ENCODE measurements around the gene SPIN2A. TPM values are rescaled to one million over a fixed set of nuclear protein-coding genes. Genes with fewer than 3 reads are reported as not detected.
A peak's percentile ranks its signal among the peaks of the same experiment; 100 is the strongest.
"Not testable (repeated sequence)": the region's sequence is repeated elsewhere in the genome, so short reads cannot be mapped to it uniquely, and the experiment has no call there.

SPIN2A gene
- total and polyA plus RNA-seq, 2 donors (not counting 1 experiment from before 2014, with no cell fraction given): 0.50 to 2.3 TPM

DNA sequence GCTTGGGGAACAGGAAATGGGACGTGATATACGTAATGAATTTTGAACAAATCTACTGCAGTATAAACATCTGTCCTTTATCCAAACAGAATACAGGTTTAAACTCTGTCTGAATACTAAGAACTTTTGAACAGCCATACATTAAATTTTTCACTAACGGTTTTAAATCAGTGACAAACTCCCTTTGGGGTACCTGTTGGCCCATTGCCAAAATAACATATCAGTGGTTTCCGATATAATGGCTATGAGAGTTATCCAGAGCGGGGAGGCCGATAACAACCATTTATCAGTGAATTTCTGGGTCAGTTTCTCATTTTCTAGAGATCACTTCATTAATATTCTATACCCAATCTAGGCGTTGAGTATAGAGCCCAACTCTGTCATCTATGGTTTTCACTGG is 5.2 kb downstream of the SPIN2A start:
- no peak overlapping the region for H3K4me2 ChIP-seq (ENCODE audit: extremely low read depth, insufficient read depth, low read length)
- no peaks in the 10 kb centered on the region for H3K27me3 ChIP-seq (ENCODE audit: control insufficient read depth, insufficient read depth, low read length)
- H3K4me1 ChIP-seq (ENCODE audit: control insufficient read depth, extremely low read depth, insufficient read depth, low read length): no peaks in the 10 kb centered on the region
- no peak for DNase-seq (ENCODE audit: low read depth in 2 of 2)
- no peaks in the 10 kb centered on the region for H3K9me3 ChIP-seq (ENCODE audit: control insufficient read depth, insufficient read depth, low read depth, low read length)
- H2AFZ ChIP-seq (ENCODE audit: low read length): no peak overlapping the region
- H3K79me2 ChIP-seq (ENCODE audit: control insufficient read depth, insufficient read depth, low read length): no peaks in the 10 kb centered on the region
- no peaks in the 10 kb centered on the region for H3K36me3 ChIP-seq (ENCODE audit: control insufficient read depth, insufficient read depth, low read length)
- H3K9ac ChIP-seq (ENCODE audit: insufficient read depth, low read length): no peak overlapping the region
- no peaks in the 10 kb centered on the region for H4K20me1 ChIP-seq (ENCODE audit: control insufficient read depth, extremely low read depth, insufficient read depth, low read length)
- H3K27ac ChIP-seq (ENCODE audit: insufficient read depth, low read length): no peak overlapping the region
- H3K4me3 ChIP-seq (replicated peaks in 1 of 4; ENCODE audit: control extremely low read depth in 1 of 4, insufficient read depth in 1 of 4, low read depth in 3 of 4, low read length in 4 of 4): no peak overlapping the region
- no peak for TF ChIP-seq EZH2 (IDR thresholded peaks at IDR 0.05; ENCODE audit: low read length, missing control alignments)
- TF ChIP-seq, protein P1, sequence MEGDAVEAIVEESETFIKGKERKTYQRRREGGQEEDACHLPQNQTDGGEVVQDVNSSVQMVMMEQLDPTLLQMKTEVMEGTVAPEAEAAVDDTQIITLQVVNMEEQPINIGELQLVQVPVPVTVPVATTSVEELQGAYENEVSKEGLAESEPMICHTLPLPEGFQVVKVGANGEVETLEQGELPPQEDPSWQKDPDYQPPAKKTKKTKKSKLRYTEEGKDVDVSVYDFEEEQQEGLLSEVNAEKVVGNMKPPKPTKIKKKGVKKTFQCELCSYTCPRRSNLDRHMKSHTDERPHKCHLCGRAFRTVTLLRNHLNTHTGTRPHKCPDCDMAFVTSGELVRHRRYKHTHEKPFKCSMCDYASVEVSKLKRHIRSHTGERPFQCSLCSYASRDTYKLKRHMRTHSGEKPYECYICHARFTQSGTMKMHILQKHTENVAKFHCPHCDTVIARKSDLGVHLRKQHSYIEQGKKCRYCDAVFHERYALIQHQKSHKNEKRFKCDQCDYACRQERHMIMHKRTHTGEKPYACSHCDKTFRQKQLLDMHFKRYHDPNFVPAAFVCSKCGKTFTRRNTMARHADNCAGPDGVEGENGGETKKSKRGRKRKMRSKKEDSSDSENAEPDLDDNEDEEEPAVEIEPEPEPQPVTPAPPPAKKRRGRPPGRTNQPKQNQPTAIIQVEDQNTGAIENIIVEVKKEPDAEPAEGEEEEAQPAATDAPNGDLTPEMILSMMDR (conservative IDR thresholded peaks at IDR 0.05 in 1 of 2, IDR thresholded peaks at IDR 0.05 in 1 of 2; ENCODE audit: low read depth in 1 of 2, low read length in 2 of 2): no peak

DNA sequence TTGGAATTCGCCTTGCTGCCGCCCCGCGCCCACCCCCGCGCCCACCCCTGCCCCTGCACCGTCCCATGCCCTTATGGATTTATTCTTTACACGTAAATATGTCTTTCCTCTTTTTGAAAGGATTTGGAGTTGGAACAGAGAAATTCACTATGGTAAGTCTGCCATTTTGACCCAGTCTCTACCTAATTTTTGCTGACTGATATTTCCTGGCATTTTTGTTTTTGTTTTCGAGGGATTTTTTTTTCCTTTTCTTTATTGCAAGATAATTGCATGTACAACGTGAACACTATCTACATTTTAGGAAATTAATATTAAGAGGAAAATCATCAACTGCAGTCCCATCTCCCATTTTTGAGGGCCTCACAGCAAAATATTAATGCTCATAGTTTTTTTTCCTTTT is 15.4 kb downstream of the SPIN2A start:
- no peaks in the 10 kb centered on the region for H3K79me2 ChIP-seq (ENCODE audit: control insufficient read depth, insufficient read depth, low read length)
- peak overlapping the region; percentile 80 for H2AFZ ChIP-seq (ENCODE audit: low read length)
- H3K27me3 ChIP-seq (ENCODE audit: control insufficient read depth, insufficient read depth, low read length): no peaks in the 10 kb centered on the region
- no peaks in the 10 kb centered on the region for H3K9me3 ChIP-seq (ENCODE audit: control insufficient read depth, insufficient read depth, low read depth, low read length)
- no peaks in the 10 kb centered on the region for H3K4me1 ChIP-seq (ENCODE audit: control insufficient read depth, extremely low read depth, insufficient read depth, low read length)
- H3K4me3 ChIP-seq (replicated peaks in 1 of 4; ENCODE audit: control extremely low read depth in 1 of 4, insufficient read depth in 1 of 4, low read depth in 3 of 4, low read length in 4 of 4): peak overlapping the region; percentile 50 to 79 (median 68)
- H4K20me1 ChIP-seq (ENCODE audit: control insufficient read depth, extremely low read depth, insufficient read depth, low read length): no peaks in the 10 kb centered on the region
- no peak for TF ChIP-seq EZH2 (IDR thresholded peaks at IDR 0.05; ENCODE audit: low read length, missing control alignments)
- TF ChIP-seq, protein P1 (conservative IDR thresholded peaks at IDR 0.05 in 1 of 2, IDR thresholded peaks at IDR 0.05 in 1 of 2; ENCODE audit: low read depth in 1 of 2, low read length in 2 of 2): no peak
- H3K9ac ChIP-seq (ENCODE audit: insufficient read depth, low read length): no peak overlapping the region
- no peaks in the 10 kb centered on the region for H3K36me3 ChIP-seq (ENCODE audit: control insufficient read depth, insufficient read depth, low read length)
- no peak for DNase-seq (ENCODE audit: low read depth in 2 of 2)
- H3K27ac ChIP-seq (ENCODE audit: insufficient read depth, low read length): peak overlapping the region; percentile 80
- no peak overlapping the region for H3K4me2 ChIP-seq (ENCODE audit: extremely low read depth, insufficient read depth, low read length)

DNA sequence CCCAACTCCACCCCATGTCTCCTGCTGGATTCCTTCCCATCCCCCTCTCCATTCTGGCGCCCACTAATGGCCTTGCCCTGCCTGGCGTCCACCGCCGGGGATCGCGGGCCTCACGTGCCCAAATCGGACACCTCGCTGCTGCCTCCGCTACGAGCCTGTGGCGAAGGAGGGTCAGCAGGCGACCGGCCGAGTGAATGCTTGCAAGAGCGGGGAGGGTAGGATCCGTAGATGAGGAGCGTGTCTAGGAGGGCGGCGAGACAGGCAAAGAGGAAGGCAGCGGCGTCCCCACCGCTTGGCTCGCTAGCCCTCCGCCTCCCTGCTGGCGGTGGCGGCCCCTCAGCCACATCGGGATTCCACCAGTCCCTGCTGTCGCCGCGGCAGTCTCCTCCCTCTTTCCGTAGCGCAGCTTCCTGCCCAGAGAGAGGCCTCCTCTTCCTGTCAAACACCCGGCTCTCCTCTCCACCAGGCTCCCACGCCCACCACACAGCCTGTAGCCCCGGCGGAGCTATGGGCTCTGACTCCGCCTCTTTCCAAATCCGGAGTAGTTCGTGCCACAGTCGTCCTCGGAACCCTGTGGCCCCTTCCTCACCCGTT is 15.9 kb downstream of the SPIN2A start, which contains the start of gene SPIN2B:
Gene SPIN2B (minus strand): TSS at position 387 of the 594 bp plus-strand sequence.
- Histone ChIP-seq H3K4me2 (ENCODE audit: extremely low read depth, insufficient read depth, low read length) (peak within 1 kb of the TSS; percentile 48), H3K4me1 (ENCODE audit: control insufficient read depth, extremely low read depth, insufficient read depth, low read length) (no peaks in the 10 kb centered on the region), H3K36me3 (ENCODE audit: control insufficient read depth, insufficient read depth, low read length) (no peaks in the 10 kb centered on the region), H3K27me3 (ENCODE audit: control insufficient read depth, insufficient read depth, low read length) (no peaks in the 10 kb centered on the region), H2AFZ (ENCODE audit: low read length) (peak within 1 kb of the TSS; percentile 89), H3K9me3 (ENCODE audit: control insufficient read depth, insufficient read depth, low read depth, low read length) (no peaks in the 10 kb centered on the region), H3K9ac (ENCODE audit: insufficient read depth, low read length) (peak within 1 kb of the TSS; percentile 71), H3K4me3 (replicated peaks in 1 of 4; ENCODE audit: control extremely low read depth in 1 of 4, insufficient read depth in 1 of 4, low read depth in 3 of 4, low read length in 4 of 4) (peak within 1 kb of the TSS; percentile 50 to 79 (median 68)), H3K27ac (ENCODE audit: insufficient read depth, low read length) (peak within 1 kb of the TSS; percentile 80), H3K79me2 (ENCODE audit: control insufficient read depth, insufficient read depth, low read length) (no peaks in the 10 kb centered on the region), H4K20me1 (ENCODE audit: control insufficient read depth, extremely low read depth, insufficient read depth, low read length) (no peaks in the 10 kb centered on the region)
- TF ChIP-seq, protein P1 (conservative IDR thresholded peaks at IDR 0.05 in 1 of 2, IDR thresholded peaks at IDR 0.05 in 1 of 2; ENCODE audit: low read depth in 1 of 2, low read length in 2 of 2): no peak
- TF ChIP-seq EZH2 (IDR thresholded peaks at IDR 0.05; ENCODE audit: low read length, missing control alignments): no peak
- DNase-seq (ENCODE audit: low read depth in 2 of 2): peak; percentile 71 to 84

DNA sequence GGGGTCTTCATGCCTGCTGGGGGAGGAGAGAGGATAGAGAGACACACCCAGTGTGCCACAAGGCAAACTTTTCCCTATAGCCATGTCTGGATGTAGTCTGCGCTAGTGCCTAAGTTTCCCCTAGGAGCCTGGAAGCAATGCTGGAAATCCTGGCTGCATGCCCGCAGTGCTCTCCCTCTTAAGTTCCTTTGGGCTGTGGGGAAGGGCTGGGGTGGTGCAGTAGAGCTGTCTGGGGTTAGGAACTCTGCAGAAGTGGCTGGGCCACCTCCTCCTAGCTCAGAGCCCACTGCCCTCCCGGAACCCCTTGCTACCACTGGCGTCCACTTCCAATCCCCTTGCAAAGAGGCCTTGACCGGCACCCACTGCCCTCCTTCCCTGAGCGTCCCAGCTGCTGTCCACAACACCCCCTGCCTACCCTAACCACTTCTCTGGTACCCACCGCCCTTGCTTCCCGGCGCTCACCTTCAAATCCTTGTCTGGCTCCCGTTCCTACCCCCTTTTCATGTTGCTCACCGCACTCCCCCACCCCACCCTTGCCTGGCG is 16.5 kb downstream of the SPIN2A start:
- Histone ChIP-seq H3K27ac (ENCODE audit: insufficient read depth, low read length) (peak overlapping the region; percentile 80), H2AFZ (ENCODE audit: low read length) (peak overlapping the region; percentile 40), H3K4me3 (replicated peaks in 1 of 4; ENCODE audit: control extremely low read depth in 1 of 4, insufficient read depth in 1 of 4, low read depth in 3 of 4, low read length in 4 of 4) (peak overlapping the region; percentile 50 to 79 (median 68)), H3K4me2 (ENCODE audit: extremely low read depth, insufficient read depth, low read length) (peak overlapping the region; percentile 48), H3K9ac (ENCODE audit: insufficient read depth, low read length) (peak overlapping the region; percentile 71)
- H3K36me3 ChIP-seq (ENCODE audit: control insufficient read depth, insufficient read depth, low read length); H3K27me3 ChIP-seq (ENCODE audit: control insufficient read depth, insufficient read depth, low read length); H3K79me2 ChIP-seq (ENCODE audit: control insufficient read depth, insufficient read depth, low read length); H4K20me1 ChIP-seq (ENCODE audit: control insufficient read depth, extremely low read depth, insufficient read depth, low read length); H3K4me1 ChIP-seq (ENCODE audit: control insufficient read depth, extremely low read depth, insufficient read depth, low read length); H3K9me3 ChIP-seq (ENCODE audit: control insufficient read depth, insufficient read depth, low read depth, low read length): not testable (repeated sequence)
- peak; percentile 1 to 2 for DNase-seq (ENCODE audit: low read depth in 2 of 2)

All from fibroblast of lung (primary cell).